BLaER1 treated with 17β-estradiol and CSF1 and Interleukin-3, amounts not matched to agents 10 nM and 100 nM (cell line): ENCODE results near the gene SHISA8.

Experiments
- H3K27ac ChIP-seq, 11 experiments: shearing (Covaris generic); formaldehyde crosslinking; 2 replicates each; pipeline ENCODE4 v1.8.1; 2022
- H3K27me3 ChIP-seq, 11 experiments: shearing (Covaris generic); formaldehyde crosslinking; 2 replicates each; pipeline ENCODE4 v1.8.1; 2022
- H3K36me3 ChIP-seq, 11 experiments: shearing (Covaris generic); formaldehyde crosslinking; 2 replicates each; pipeline ENCODE4 v1.8.1; 2022
- H3K4me1 ChIP-seq, 10 experiments: shearing (Covaris generic); formaldehyde crosslinking; 2 replicates each; pipeline ENCODE4 v1.8.1; 2022
- H3K4me2 ChIP-seq, 11 experiments: shearing (Covaris generic); formaldehyde crosslinking; 2 replicates each; pipeline ENCODE4 v1.8.1; 2022
- H3K4me3 ChIP-seq, 10 experiments: shearing (Covaris generic); formaldehyde crosslinking; 2 replicates each; pipeline ENCODE4 v1.8.1; 2022
- H3K9ac ChIP-seq, 11 experiments: shearing (Covaris generic); formaldehyde crosslinking; 2 replicates each; pipeline ENCODE4 v1.8.1; 2022
- H3K9me3 ChIP-seq, 11 experiments: shearing (Covaris generic); formaldehyde crosslinking; replicated peaks in 1 of 11; 2 replicates each; pipeline ENCODE4 v1.8.1; 2022
- H4K20me1 ChIP-seq, 11 experiments: shearing (Covaris generic); formaldehyde crosslinking; 2 replicates each; pipeline ENCODE4 v1.8.1; 2022
- Cebpa-rat ChIP-seq, 11 experiments: shearing (Covaris generic); IDR thresholded peaks; 2 replicates each; pipeline ENCODE4 v1.8.1; 2022

SHISA8 gene

DNA sequence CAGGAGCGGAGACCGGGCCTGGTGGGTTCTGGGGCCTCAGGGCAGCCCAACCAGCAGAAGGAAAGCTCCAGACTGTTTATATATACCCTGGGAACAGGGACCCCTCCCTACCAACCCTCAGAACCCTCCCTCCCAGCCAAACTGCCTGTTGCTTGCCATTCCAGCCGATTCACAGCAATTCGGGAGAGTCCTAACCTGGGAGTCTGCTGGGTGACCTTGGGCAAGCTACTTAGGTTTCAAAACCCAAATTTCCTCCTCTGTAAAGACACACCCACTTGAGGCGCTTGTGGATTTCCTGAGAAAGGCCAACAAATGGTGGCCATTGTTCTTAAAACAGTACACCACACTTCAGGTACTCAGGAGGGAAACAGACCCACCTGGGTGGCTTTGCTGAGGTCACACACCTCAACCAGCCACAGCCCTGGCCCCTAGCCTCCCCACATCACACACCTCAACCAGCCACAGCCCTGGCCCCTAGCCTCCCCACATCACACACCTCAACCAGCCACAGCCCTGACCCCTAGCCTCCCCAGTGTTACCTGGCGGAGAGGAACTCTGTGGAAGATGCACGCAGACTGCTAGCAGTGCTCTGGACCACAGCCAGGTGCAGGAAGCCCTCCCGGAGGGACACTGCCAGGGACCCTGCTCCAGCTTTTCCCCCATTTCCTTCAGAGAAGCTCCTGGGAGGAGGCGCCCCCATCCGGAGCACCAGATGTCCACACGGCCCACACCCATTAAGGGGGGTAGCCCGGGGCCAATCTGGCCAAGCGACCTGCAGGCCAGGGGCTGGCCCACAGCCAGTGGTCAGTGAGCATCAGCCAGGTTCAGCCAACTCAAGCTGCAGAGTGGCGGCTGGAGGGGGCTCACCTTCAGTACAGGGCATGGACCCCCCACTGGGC is 6.2 kb downstream of the SHISA8 start:
- H3K4me2 ChIP-seq: peak overlapping the region; percentile 47 to 93 (median 83)

DNA sequence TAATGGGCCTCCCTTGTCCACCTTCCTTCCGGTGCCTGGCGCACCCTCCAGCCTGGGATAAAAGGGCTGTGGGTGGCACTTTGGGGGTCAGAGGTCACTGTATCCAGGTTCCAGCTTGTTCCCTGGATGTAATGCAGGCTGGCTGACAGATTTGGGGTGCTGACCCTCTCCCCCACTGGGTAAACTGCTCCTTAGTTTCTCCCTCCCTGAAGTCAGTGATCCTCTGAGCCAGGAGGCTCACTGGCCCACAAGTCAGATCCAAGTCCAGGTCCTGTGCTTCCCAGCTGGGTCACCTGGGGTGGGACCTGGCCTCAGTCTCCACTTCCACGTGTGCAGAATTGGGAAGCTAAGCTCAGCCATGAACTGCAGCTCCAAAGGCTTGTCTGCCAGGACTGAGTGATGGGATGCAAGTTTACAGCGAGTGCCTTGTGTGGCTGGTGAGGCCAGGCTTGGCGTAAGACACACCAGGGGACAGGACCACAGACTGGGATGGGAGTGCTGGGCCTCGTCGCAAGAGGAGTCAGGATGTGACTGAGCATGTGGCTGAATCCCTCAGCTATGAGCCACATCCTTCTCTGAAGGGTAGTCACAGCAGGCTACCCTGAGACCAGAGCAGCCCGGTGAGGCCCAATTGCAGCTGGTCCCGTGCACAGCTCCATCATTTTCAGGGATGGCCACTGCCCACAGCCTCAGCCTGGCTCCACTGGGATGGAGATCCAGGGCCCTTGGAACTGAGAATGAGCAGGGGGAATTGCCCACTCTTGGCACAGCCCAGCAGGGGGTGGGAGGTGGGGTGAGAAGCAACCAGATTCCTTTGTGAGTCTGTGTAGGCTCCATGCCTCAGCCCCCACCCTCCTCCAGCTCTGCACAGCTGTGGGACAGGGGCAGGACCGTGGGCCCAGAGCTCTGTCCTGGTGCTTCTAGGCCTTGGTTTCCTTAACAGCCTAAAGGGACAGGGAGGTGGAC is 7.2 kb downstream of the SHISA8 start:
- H3K9me3 ChIP-seq: no peaks in the 10 kb centered on the region
- peak overlapping the region in 2 of 11 experiments; percentile 11 to 26; a peak in 1 of 22 replicates for H3K27ac ChIP-seq
- TF ChIP-seq Cebpa-rat (IDR thresholded peaks at IDR 0.05): no peak
- H3K4me3 ChIP-seq: no peak overlapping the region
- H3K4me2 ChIP-seq: peak overlapping the region; percentile 47 to 93 (median 83)
- H3K4me1 ChIP-seq: peaks cover 34 to 45% (median 42%) of the 10 kb centered on the region in 10 experiments
- H3K27me3 ChIP-seq: peaks cover 45 to 53% (median 49%) of the 10 kb centered on the region in 11 experiments
- peaks cover 18 to 100% (median 92%) of the 10 kb centered on the region in 11 experiments; a peak in 21 of 22 replicates for H4K20me1 ChIP-seq
- peaks cover 34 to 54% (median 47%) of the 10 kb centered on the region in 11 experiments for H3K36me3 ChIP-seq
- peak overlapping the region in 4 of 11 experiments; percentile 30 to 38 (median 32); a peak in 2 of 22 replicates for H3K9ac ChIP-seq

More for the DNA sequence above, 6.2 kb downstream of the SHISA8 start:
- Histone ChIP-seq H3K4me3 (no peak overlapping the region), H3K27me3 (peaks cover 55 to 62% (median 58%) of the 10 kb centered on the region in 11 experiments), H3K4me1 (peaks cover 34 to 45% (median 42%) of the 10 kb centered on the region in 10 experiments), H3K9ac (peak overlapping the region in 4 of 11 experiments; percentile 30 to 38 (median 32); a peak in 3 of 22 replicates), H3K9me3 (no peaks in the 10 kb centered on the region), H4K20me1 (peaks cover 18 to 98% (median 92%) of the 10 kb centered on the region in 11 experiments; a peak in 21 of 22 replicates), H3K36me3 (peaks cover 24 to 45% (median 37%) of the 10 kb centered on the region in 11 experiments), H3K27ac (peak overlapping the region in 2 of 11 experiments; percentile 11 to 26; a peak in 1 of 22 replicates)
- no peak for TF ChIP-seq Cebpa-rat (IDR thresholded peaks at IDR 0.05)

DNA sequence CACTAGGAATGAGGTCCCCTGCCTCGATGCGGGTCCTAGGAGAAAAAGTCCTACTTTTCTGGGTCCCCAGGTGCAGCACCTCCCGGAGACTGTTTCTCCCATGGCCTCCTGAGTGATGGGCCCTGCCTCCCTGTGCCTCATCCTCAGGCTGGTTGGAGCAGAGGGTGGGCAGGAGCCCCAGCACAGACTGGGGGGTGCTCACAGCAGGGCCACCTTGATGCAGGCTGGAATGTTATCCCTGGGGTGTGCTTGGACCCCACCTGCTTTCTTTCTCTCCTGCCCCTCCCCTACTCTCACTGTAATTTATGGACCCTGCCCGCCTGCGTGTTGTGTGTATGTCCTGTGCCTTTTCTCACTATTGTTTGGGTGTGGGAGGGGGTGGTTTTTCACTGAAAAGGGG is 8.1 kb downstream of the SHISA8 start:
- Histone ChIP-seq H4K20me1 (peaks cover 18 to 100% (median 88%) of the 10 kb centered on the region in 11 experiments; a peak in 21 of 22 replicates), H3K4me1 (peaks cover 34 to 45% (median 42%) of the 10 kb centered on the region in 10 experiments), H3K9ac (no peak overlapping the region), H3K27ac (no peak overlapping the region), H3K9me3 (no peaks in the 10 kb centered on the region), H3K36me3 (peaks cover 40 to 63% (median 55%) of the 10 kb centered on the region in 11 experiments), H3K4me2 (peak overlapping the region in 1 of 11 experiments; percentile 78; a peak in 2 of 22 replicates), H3K27me3 (peaks cover 36 to 44% (median 40%) of the 10 kb centered on the region in 11 experiments), H3K4me3 (no peak overlapping the region)
- no peak for TF ChIP-seq Cebpa-rat (IDR thresholded peaks at IDR 0.05)

DNA sequence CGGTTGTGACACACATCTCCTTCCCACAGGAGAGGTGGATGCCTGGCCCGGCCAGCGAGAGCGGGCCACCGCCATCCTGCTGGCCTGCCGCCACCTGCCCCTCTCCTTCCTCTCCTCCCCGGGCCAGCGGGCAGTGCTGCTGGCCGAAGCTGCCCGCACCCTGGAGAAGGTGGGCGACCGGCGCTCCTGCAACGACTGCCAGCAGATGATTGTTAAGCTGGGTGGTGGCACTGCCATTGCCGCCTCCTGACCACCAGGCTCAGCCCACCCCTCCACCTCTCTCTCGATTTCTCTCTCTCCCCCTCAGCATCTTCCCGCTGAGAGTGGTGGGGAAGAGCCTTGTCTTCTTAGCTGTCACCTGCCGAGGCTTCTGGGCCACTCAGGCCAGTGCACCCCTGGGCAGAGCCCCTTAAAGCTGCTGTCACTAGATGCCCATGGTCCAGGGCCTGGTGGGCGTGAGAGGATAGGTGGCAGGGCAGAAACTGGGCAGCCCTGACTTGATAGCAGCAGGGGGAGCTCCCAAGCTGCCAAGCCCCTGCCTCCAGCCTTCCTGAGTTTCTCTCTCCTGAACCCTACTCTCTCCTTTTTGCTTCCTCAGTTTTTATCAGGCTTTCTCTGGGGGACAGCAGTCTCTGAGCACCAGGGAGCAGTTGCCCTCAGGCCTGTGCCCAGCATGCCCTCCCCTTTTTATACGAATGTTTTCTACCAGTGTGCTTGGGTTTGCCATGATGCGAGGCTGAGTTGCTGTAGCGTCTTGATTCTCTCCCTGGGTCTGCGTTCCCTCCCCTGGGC is 9.3 kb downstream of the SHISA8 start:
- peaks cover 52 to 75% (median 68%) of the 10 kb centered on the region in 11 experiments for H3K36me3 ChIP-seq
- H4K20me1 ChIP-seq: peaks cover 18 to 100% (median 76%) of the 10 kb centered on the region in 11 experiments; a peak in 21 of 22 replicates
- H3K4me1 ChIP-seq: peaks cover 29 to 36% (median 34%) of the 10 kb centered on the region in 10 experiments
- peak overlapping the region in 1 of 11 experiments; percentile 6; a peak in 1 of 22 replicates for H3K9ac ChIP-seq
- no peak overlapping the region for H3K4me2 ChIP-seq
- TF ChIP-seq Cebpa-rat (IDR thresholded peaks at IDR 0.05): no peak
- H3K27me3 ChIP-seq: peaks cover 24 to 32% (median 28%) of the 10 kb centered on the region in 11 experiments
- H3K27ac ChIP-seq: no peak overlapping the region
- no peaks in the 10 kb centered on the region for H3K9me3 ChIP-seq
- H3K4me3 ChIP-seq: no peak overlapping the region

DNA sequence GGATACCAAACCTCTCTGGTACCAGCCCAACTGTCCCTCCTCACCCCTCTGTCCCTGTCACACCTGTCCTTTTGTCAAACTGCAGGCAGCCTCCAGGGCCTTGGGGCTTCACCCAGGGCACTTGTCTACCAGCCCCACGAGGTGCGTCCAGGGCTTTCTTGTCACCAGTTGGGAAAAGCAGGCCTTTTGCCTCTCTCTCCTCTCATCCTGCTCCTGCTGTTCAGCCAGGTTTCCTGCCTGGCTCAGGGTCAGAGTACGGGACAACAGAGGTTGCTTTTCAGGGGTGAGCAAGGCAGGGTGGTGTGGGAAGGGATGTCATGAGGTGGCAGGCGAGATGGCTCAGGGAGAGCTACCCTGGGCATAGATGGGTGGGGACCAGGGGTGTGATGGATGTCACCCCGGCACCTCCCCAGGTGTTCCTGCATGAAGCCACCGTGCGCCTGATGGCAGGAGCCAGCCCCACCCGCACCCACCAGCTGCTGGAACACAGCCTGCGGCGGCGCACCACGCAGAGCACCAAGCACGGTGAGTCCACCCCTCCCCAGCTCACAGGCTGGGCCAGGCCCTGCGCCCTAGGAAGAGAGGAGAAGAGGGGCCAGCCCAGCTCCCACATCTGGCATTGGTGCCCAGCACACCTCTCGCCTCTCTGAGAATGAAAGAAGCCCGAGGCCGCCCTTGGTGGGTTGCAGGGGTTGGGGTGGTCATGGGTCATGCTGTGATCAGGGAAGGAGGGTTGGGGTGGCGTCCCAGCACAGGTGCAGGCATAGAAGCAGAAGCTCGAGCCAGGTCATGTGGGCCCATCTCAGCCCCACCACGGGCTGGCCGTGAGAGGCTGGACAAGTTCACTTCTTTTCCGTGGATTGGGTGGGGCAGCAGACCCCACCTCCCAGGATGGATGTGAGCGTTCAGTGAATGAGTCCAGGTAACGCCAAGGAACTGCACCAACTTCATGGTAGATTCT is 10.1 kb downstream of the SHISA8 start:
- H3K36me3 ChIP-seq: peaks cover 61 to 84% (median 76%) of the 10 kb centered on the region in 11 experiments
- H4K20me1 ChIP-seq: peaks cover 18 to 100% (median 67%) of the 10 kb centered on the region in 11 experiments; a peak in 21 of 22 replicates
- no peak overlapping the region for H3K4me2 ChIP-seq
- H3K4me3 ChIP-seq: no peak overlapping the region
- H3K9ac ChIP-seq: no peak overlapping the region
- no peak overlapping the region for H3K27ac ChIP-seq
- TF ChIP-seq Cebpa-rat (IDR thresholded peaks at IDR 0.05): no peak
- peaks cover 15 to 23% (median 19%) of the 10 kb centered on the region in 11 experiments for H3K27me3 ChIP-seq
- H3K4me1 ChIP-seq: peaks cover 20 to 27% (median 26%) of the 10 kb centered on the region in 10 experiments
- H3K9me3 ChIP-seq: no peaks in the 10 kb centered on the region

DNA sequence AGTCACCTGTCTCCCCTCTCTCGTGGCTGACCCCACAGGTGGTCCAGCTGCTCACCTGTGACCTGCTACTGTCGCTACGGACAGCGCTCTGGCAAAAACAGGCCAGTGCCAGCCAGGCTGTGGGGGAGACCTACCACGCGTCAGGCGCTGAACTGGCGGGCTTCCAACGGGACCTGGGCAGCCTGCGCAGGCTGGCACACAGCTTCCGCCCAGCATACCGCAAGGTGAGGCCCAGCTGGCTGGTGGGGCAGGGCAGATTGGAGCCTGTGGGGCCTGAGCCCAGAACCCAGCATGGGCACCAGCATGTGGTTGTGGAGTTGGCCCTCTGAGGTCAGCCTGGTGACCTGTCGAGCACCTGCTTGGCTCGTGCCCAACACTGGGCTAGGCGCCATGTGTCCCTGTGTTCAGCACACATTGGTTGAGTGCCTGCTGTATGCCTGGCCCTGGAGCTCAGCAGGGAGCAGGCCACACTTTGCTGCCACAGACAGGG is 11.9 kb downstream of the SHISA8 start:
- Histone ChIP-seq H3K27me3 (peaks cover 0 to 5% (median 2%) of the 10 kb centered on the region in 11 experiments; a peak in 12 of 22 replicates), H4K20me1 (peaks cover 8 to 100% (median 50%) of the 10 kb centered on the region in 11 experiments; a peak in 21 of 22 replicates), H3K4me2 (no peak overlapping the region), H3K4me1 (peaks cover 2 to 10% (median 8%) of the 10 kb centered on the region in 10 experiments; a peak in 19 of 20 replicates), H3K36me3 (peaks cover 78 to 100% (median 94%) of the 10 kb centered on the region in 11 experiments), H3K9ac (no peak overlapping the region), H3K4me3 (no peak overlapping the region), H3K27ac (no peak overlapping the region), H3K9me3 (no peaks in the 10 kb centered on the region)
- no peak for TF ChIP-seq Cebpa-rat (IDR thresholded peaks at IDR 0.05)

DNA sequence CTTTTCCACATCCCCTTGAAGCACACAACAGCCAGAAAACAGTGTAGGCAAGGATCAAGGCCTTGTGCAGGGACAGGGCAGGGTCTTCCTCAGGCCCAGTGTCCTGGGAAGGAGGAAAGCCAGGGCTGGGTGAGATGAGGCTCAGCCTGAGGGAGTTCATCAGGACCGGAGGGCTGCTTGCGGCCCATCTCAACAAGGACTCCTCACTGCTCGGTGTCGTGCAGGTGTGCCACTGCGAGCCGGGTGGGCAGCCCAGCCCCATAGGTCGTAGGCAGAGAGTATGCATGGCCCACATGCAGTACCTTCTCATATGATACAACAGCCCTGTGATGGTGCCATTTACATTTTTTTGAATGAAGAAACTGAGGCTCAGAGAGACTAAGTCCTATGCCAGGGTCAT is 12.9 kb downstream of the SHISA8 start:
- peaks cover 3 to 98% (median 47%) of the 10 kb centered on the region in 11 experiments; a peak in 20 of 22 replicates for H4K20me1 ChIP-seq
- no peak overlapping the region for H3K4me2 ChIP-seq
- H3K27me3 ChIP-seq: no peaks in the 10 kb centered on the region; a peak in 2 of 22 replicates
- H3K4me3 ChIP-seq: no peak overlapping the region
- H3K9me3 ChIP-seq: no peaks in the 10 kb centered on the region
- H3K27ac ChIP-seq: no peak overlapping the region
- peaks cover 83 to 100% (median 97%) of the 10 kb centered on the region in 11 experiments for H3K36me3 ChIP-seq
- H3K9ac ChIP-seq: no peak overlapping the region
- no peak for TF ChIP-seq Cebpa-rat (IDR thresholded peaks at IDR 0.05)
- peaks cover 0 to under 1% (median 0%) of the 10 kb centered on the region in 10 experiments; a peak in 1 of 20 replicates for H3K4me1 ChIP-seq
